MM.1S (cell line): ENCODE results near the gene CAPN11.

Experiments used
- DNase-seq: peaks from one replicate; pipeline ENCODE4 v3.0.0-alpha.2; 2015
- H2AFZ ChIP-seq: fragments of 300-600 bp; sonication (generic); 2 replicates; pipeline ENCODE4 v1.6.0; 2016; ENCODE audit warnings: antibody characterized with exemption, low read length
- H3F3A ChIP-seq: fragments of 300-600 bp; sonication (generic); 2 replicates; pipeline ENCODE4 v1.6.1; 2016; ENCODE audit warnings: mild to moderate bottlenecking, antibody characterized with exemption, low read length, moderate library complexity, mixed read lengths; ENCODE audit not compliant: insufficient read depth
- H3K27ac ChIP-seq: fragments of 300-600 bp; sonication (generic); 2 replicates; pipeline ENCODE4 v1.5.1; 2016; ENCODE audit warnings: mild to moderate bottlenecking, low read length
- H3K27me3 ChIP-seq: fragments of 300-600 bp; sonication (generic); replicated peaks from 2 replicates; pipeline ENCODE4 v1.6.0; 2016; ENCODE audit warnings: low read length; ENCODE audit not compliant: insufficient read depth
- H3K36me3 ChIP-seq: fragments of 300-600 bp; sonication (generic); replicated peaks from 2 replicates; pipeline ENCODE4 v1.6.1; 2016; ENCODE audit warnings: mild to moderate bottlenecking, low read length, mixed read lengths; ENCODE audit not compliant: insufficient read depth
- H3K4me1 ChIP-seq: fragments of 300-600 bp; sonication (generic); 2 replicates; pipeline ENCODE4 v1.6.1; 2016; ENCODE audit warnings: low read length, mixed read lengths
- H3K4me2 ChIP-seq: fragments of 300-600 bp; sonication (generic); 2 replicates; pipeline ENCODE4 v1.6.0; 2016; ENCODE audit warnings: low read depth, low read length
- H3K4me3 ChIP-seq: fragments of 300-600 bp; sonication (generic); 2 replicates; pipeline ENCODE4 v1.5.1; 2016; ENCODE audit warnings: low read length, mixed read lengths
- H3K79me2 ChIP-seq: fragments of 300-600 bp; sonication (generic); 2 replicates; pipeline ENCODE4 v1.6.1; 2016; ENCODE audit warnings: mixed run types, low read length, mixed read lengths
- H3K9ac ChIP-seq: fragments of 300-600 bp; sonication (generic); 2 replicates; pipeline ENCODE4 v1.6.1; 2016; ENCODE audit warnings: low read length, mixed read lengths
- H3K9me2 ChIP-seq: fragments of 300-600 bp; sonication (generic); replicated peaks from 2 replicates; pipeline ENCODE4 v1.6.1; 2016; ENCODE audit warnings: mild to moderate bottlenecking, low read length, mixed read lengths; ENCODE audit not compliant: insufficient read depth
- H3K9me3 ChIP-seq: fragments of 300-600 bp; sonication (generic); replicated peaks from 2 replicates; pipeline ENCODE4 v1.6.1; 2016; ENCODE audit warnings: mild to moderate bottlenecking, low read length, mixed read lengths; ENCODE audit not compliant: insufficient read depth
- H4K20me1 ChIP-seq: fragments of 300-600 bp; sonication (generic); 2 replicates; pipeline ENCODE4 v1.6.1; 2016; ENCODE audit warnings: mild to moderate bottlenecking, low read length, moderate library complexity, mixed read lengths; ENCODE audit not compliant: insufficient read depth
- EZH2 ChIP-seq: fragments of 300-600 bp; sonication (generic); optimal IDR thresholded peaks from 2 replicates; pipeline ENCODE3; 2017; ENCODE audit warnings: low read depth, mild to moderate bottlenecking, antibody characterized with exemption, low read length, mixed read lengths
- EZH2phosphoT487 ChIP-seq: fragments of 300-600 bp; sonication (generic); IDR thresholded peaks from 2 replicates; pipeline ENCODE4 v1.6.1; 2018; ENCODE audit warnings: antibody characterized with exemption, low read length
- TF ChIP-seq, protein P1 (sequence below): fragments of 300-600 bp; sonication (generic); IDR thresholded peaks from 2 replicates; pipeline ENCODE4 v1.5.1; 2016; ENCODE audit warnings: antibody characterized with exemption, low read length, mixed read lengths

CAPN11 gene

GRCh38 chr6:44169154-44169553 lies 10.5 kb downstream of the CAPN11 start:
- no peak overlapping the region for H3K27ac ChIP-seq
- no peak overlapping the region for H3K9ac ChIP-seq
- DNase-seq = no peak
- no peaks in the 10 kb centered on the region for H3K79me2 ChIP-seq
- H3F3A ChIP-seq = no peaks in the 10 kb centered on the region
- no peak overlapping the region for H2AFZ ChIP-seq
- H3K36me3 ChIP-seq = no peaks in the 10 kb centered on the region
- H4K20me1 ChIP-seq = no peaks in the 10 kb centered on the region
- H3K27me3 ChIP-seq = no peaks in the 10 kb centered on the region; the same call in none of the 2 replicates
- no peak overlapping the region for H3K4me2 ChIP-seq
- no peaks in the 10 kb centered on the region for H3K9me3 ChIP-seq
- TF ChIP-seq, protein P1, sequence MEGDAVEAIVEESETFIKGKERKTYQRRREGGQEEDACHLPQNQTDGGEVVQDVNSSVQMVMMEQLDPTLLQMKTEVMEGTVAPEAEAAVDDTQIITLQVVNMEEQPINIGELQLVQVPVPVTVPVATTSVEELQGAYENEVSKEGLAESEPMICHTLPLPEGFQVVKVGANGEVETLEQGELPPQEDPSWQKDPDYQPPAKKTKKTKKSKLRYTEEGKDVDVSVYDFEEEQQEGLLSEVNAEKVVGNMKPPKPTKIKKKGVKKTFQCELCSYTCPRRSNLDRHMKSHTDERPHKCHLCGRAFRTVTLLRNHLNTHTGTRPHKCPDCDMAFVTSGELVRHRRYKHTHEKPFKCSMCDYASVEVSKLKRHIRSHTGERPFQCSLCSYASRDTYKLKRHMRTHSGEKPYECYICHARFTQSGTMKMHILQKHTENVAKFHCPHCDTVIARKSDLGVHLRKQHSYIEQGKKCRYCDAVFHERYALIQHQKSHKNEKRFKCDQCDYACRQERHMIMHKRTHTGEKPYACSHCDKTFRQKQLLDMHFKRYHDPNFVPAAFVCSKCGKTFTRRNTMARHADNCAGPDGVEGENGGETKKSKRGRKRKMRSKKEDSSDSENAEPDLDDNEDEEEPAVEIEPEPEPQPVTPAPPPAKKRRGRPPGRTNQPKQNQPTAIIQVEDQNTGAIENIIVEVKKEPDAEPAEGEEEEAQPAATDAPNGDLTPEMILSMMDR = no peak
- no peak for TF ChIP-seq EZH2phosphoT487
- TF ChIP-seq EZH2 = no peak
- no peaks in the 10 kb centered on the region for H3K4me1 ChIP-seq
- no peaks in the 10 kb centered on the region for H3K9me2 ChIP-seq
- H3K4me3 ChIP-seq = no peak overlapping the region

- no peak overlapping the region for H2AFZ ChIP-seq
- no peak for DNase-seq
- H3K9me2 ChIP-seq = no peaks in the 10 kb centered on the region
- no peaks in the 10 kb centered on the region for H3F3A ChIP-seq
- no peaks in the 10 kb centered on the region; the same call in none of the 2 replicates for H3K27me3 ChIP-seq
- H3K27ac ChIP-seq = no peak overlapping the region
- H3K9ac ChIP-seq = no peak overlapping the region
- H4K20me1 ChIP-seq = no peaks in the 10 kb centered on the region
- H3K9me3 ChIP-seq = no peaks in the 10 kb centered on the region
- no peaks in the 10 kb centered on the region for H3K36me3 ChIP-seq
- no peak overlapping the region for H3K4me3 ChIP-seq
- H3K79me2 ChIP-seq = no peaks in the 10 kb centered on the region
- no peak overlapping the region for H3K4me2 ChIP-seq
- TF ChIP-seq, protein P1 = no peak
- TF ChIP-seq EZH2phosphoT487 (no peak), EZH2 (no peak)
- H3K4me1 ChIP-seq = no peaks in the 10 kb centered on the region
These were observed 11.4 kb downstream of the CAPN11 start for GRCh38 chr6:44169886-44170570.

GRCh38 chr6:44171899-44172546 lies 13.4 kb downstream of the CAPN11 start:
- H3K9me2 ChIP-seq = no peaks in the 10 kb centered on the region
- H3K27ac ChIP-seq = no peak overlapping the region
- no peaks in the 10 kb centered on the region; the same call in 1 of the 2 replicates for H3K27me3 ChIP-seq
- DNase-seq = no peak
- no peaks in the 10 kb centered on the region for H3F3A ChIP-seq
- no peaks in the 10 kb centered on the region for H3K9me3 ChIP-seq
- no peak overlapping the region for H3K9ac ChIP-seq
- H4K20me1 ChIP-seq = no peaks in the 10 kb centered on the region
- no peaks in the 10 kb centered on the region for H3K4me1 ChIP-seq
- no peak overlapping the region for H3K4me3 ChIP-seq
- H2AFZ ChIP-seq = no peak overlapping the region
- H3K79me2 ChIP-seq = no peaks in the 10 kb centered on the region
- no peak overlapping the region for H3K4me2 ChIP-seq
- TF ChIP-seq, protein P1 = no peak
- no peak for TF ChIP-seq EZH2
- TF ChIP-seq EZH2phosphoT487 = no peak
- no peaks in the 10 kb centered on the region for H3K36me3 ChIP-seq
